GM18526 (cell line): Measurements from ENCODE around the gene AAR2.

Experiments
- POLR2A ChIP-seq: IDR thresholded peaks from 3 replicates; pipeline ENCODE4 v1.6.1; 2011; ENCODE audit not compliant: insufficient read length; ENCODE audit errors: extremely low read depth

The AAR2 gene

DNA sequence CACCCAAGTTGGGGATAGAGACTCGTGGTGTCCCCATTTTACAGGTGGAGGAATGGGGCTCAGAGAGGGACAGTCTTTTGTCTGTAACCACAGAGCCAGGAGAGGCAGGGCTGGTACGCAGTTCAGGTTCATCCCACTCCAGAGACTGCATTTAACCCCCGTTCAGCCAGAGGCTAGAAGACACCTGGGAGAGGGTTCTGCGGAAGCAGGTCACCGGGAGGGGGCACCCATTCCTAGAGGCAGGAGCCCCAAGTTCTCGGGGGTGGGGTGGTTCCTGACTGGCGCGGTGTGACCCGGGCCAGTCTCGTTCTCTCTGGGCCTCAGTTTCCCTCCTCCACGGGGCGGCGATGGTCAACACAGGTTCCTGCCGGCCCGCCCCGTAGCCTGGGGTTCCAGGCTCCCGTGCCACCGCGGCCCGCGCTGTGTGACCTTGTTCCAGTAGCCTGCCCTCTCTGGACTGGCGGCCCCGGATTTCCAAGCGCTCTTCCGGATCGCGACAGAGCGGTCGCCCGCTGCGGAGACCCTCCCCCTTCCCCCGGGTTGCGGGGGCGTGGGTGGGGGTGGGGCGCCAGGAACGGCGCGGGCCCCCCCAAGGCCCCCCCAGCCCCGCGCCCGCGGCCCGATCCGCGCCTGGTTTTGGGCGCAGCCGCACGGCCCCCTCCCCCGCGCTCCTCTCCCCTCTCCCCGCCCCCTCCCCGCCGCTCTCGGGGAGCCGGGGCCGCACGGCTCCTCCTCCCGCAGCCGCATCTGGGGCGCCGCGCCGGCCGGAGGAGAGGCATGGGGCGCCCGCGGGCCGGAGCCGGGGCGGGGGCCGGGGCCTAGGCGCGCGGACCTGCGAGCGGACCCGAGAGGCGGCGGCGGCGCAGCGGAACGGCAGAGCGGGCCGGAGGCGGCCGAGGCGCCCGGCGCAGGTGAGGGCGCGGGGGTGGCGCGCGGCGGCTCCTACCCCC lies 69.6 kb downstream of the AAR2 start, which contains the start of gene DLGAP4:
Gene DLGAP4, plus strand, starts transcription at position 738 of the 950 bp plus-strand sequence. CDS start 125,379 bp downstream, outside the sequence.
- TF ChIP-seq POLR2A, result no peak
